Activated naive CD4-positive, alpha-beta T cell treated with Interleukin-2 at 50 U/mL for 16 hours (primary cell): ENCODE measurements around the gene PPP2R3C.
"Not testable (repeated sequence)": the region's sequence is repeated elsewhere in the genome, so short reads cannot be mapped to it uniquely, and the experiment has no call there.

Experiments used
- DNase-seq: peaks from one replicate; pipeline ENCODE4 v3.0.0-alpha.2; 2020

Gene PPP2R3C

DNA sequence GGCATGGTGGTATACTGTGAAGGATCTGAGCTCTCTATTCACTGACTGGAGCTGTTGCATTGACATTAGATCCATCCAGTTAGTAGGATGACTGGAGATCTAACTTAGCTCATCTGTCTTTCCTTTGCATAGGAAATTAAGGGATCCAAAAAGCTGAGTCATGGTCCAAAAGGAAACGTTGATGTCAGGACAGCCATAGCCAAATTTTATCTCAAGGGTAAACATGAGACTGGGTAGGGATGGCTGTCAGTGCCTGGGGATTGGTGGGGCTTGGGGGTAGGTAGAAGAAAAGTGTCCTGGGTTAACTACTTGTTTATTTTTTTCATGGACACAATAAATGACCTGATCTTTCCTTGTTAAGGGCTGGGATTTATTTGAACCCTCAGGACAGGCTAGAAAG, 71.1 kb downstream of the PPP2R3C start:
- no peak for DNase-seq

DNA sequence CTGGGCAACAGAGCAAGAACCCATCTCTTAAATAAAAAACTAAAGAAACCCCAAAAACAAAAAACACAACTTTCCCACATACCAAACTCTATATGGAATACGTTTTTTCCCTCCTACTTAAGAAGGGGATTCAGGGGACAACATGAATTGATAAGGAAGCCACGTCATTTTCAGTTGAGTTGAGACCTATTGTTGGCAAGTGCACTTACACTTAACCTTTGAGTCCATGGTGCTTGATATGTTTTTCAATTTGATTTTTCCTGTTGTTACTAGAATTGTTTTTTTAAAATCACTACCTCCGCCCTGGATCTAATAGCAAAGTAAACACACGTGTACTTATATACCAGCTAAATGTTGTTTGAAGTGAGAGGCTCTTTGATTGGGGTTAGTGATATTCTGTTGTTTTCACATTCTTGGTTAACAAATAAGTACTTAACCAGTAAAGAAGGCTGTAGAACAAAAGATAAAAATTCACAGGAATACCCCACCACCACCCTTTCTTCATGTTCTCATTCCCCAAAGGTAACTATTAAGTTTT, 73.7 kb downstream of the PPP2R3C start:
- DNase-seq = no peak

DNA sequence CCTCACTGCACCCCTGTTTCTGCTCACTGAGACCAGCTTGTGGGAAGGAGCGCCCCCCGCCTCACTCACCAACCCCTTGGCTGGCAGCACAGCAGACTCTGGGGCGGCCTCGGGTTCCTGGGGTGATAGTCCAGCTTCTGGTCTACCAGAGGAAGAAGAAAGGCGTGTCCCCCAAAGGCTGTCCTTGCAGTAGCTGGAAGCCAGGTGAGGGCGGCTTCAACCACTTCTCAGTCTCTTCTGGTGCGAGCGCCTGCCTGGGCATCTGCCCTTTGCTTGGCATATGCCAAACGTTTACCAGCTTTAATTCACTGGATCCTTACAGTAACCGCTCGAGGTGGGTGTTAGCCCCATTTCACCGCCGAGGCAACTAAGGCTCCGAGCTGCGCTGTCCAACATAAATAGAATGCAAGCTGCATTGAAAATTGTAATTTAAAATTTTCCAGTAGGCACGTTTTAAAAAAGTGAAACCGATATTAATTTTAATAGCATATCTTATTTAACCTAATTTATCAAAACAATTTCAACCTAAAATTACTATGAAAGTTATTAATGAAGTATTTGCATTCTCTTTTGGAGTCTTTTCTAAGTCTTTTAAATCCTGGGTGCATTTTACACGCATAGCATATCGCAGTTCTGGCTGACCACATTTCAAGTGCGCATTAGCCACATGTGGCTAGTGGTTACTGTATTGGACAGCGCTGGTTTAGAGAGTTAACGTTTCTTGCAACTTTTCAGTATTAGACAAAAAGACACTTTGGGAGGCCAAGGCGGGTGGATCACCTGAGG, 74.8 kb downstream of the PPP2R3C start:
- DNase-seq = no peak

DNA sequence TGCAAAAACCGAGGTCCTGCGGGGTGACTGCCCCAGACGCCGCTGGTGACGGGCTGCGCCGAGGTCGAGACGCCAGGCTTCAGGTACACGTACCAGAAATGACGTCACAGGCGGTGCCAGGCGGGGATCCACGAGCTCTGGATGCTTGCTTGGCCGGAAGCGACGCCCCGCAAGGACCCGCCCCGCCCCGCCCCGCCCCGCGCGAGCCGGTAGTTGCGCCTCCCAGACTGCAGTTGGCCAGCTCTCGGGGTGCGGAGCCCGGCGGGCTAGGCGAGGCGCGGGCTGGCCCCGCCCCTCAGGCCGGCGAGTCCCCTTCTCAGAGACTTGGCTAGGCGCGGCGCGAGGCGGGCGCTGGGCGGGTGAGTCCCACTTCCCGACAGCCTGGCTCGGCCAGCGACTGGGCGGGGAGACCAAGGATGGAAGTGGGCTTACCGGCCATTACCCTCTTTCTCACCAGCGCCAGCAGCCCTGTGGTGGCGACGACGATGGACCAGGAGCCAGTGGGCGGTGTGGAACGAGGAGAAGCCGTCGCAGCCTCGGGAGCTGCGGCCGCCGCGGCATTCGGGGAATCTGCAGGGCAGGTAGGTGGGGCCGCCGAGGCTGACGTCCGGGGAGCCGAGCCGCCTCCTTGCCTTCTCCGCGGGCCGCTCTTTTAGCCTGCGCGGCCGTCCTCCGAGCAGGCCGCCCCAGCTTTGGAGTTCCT, 75.6 kb downstream of the PPP2R3C start, which contains the start of gene FAM177A1:
Gene FAM177A1, plus strand, starts transcription at position 225 of the 703 bp plus-strand sequence. Its CDS starts 192 bp downstream, at position 417.
- peak; percentile 98 for DNase-seq

DNA sequence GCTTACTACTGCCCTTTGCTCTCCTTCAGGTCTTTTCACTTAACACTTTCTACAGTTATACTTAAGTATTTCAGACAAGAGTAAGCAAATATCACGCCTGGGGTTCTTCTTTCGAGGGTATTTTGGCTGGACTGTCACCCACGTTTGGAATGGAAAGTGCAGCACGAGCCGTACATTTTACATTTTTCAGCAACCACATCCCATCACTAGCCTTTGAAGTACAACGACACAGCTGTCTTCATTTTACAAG, 76.1 kb downstream of the PPP2R3C start:
- no peak for DNase-seq

DNA sequence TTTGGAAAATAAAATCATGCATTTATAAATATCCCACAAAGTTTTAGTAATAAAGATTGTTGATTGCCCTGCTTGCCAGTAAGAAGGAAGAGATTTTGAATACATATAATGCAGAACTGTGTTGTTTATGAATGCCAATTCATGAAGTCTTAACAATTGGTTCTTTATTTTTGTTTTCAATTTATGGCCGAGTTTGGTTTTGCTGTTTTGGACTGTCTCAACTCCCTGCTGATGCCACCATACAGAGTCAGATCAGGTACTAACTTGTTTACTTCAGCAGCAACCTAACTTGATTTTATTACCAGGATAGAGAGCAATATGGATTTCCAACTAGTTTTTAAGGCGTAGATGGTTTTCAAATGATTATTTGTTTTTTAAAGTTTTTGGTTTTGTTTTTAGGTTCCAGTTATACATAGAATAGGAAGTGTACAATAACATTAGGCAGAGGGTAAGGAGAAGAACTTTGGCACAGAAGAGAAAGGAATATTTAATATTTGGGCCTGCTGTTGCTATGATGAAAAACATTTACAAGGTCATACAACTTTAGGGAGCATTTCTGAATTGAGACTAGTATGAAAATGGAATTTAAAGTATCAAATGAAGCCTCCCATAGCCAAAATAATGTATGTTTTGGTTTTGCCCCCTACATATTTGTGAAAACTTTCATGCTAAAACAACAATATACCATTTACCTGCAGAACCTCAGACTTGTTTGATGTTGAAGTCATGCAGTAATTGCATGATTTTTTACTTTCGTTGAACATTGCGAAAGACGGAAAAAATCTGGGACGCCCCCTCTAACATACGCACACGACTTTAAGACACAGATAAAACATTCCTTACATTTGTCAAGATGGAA, 76.6 kb downstream of the PPP2R3C start:
- DNase-seq = no peak

DNA sequence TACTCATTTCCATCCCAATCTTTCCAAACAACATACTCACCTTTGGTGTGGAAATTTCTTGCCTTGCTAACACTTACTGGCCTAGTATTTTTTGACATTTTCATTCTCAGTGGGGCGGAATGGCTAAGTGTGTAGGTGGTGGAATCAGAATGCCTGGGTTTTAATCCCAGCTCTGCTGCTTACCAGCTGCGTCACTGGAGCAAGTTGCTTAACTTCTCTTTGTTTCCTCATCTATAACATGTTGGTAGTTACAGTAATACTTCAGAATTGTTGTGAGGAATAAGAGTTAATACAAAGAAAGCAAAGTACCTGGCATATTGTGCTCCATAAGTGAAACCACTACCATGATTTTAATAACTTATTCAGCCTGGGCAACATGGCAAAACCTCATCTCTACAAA, 78.7 kb downstream of the PPP2R3C start:
- DNase-seq = no peak

DNA sequence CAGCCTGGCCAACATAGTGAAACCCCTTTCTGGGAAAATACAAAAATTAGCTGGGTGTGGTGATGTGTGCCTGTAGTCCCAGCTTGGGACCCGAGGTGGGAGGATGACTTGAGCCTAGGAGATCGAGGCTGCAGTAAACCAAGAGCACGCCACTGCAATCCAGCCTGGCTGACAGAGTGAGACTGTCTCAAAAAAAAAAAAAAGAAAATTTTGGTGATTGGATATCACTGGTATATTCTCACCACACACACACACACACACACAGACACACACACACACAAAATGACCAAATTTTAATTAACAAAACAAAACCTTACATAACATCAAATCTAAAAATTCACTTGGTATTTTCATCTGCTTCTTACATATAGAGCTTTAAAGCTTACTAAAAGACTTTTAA, 79.2 kb downstream of the PPP2R3C start:
- no peak for DNase-seq

DNA sequence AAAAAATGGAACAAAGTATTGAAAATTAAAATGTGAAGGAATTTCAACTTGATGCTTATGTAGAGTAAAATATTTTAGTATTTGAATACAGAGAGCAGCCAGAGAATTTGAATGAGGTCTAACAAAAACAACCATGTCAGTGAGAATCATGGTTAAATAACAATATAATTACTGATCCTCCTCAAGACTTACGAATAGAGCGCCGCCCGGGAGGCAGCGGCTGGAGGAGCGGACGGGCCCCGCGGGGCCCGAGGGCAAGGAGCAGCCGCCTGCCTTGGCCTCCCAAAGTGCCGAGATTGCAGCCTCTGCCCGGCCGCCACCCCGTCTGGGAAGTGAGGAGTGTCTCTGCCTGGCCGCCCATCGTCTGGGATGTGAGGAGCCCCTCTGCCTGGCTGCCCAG, 83.5 kb downstream of the PPP2R3C start:
- DNase-seq = not testable (repeated sequence)
